COLO829 (cell line): ENCODE data around the gene ZNF600.
"Not testable (repeated sequence)": the region's sequence is repeated elsewhere in the genome, so short reads cannot be mapped to it uniquely, and the experiment has no call there.

Experiments
- DNase-seq: peaks from one replicate; pipeline ENCODE4 v3.0.0; 2012; ENCODE audit warnings: low spot score

ZNF600 gene

DNA sequence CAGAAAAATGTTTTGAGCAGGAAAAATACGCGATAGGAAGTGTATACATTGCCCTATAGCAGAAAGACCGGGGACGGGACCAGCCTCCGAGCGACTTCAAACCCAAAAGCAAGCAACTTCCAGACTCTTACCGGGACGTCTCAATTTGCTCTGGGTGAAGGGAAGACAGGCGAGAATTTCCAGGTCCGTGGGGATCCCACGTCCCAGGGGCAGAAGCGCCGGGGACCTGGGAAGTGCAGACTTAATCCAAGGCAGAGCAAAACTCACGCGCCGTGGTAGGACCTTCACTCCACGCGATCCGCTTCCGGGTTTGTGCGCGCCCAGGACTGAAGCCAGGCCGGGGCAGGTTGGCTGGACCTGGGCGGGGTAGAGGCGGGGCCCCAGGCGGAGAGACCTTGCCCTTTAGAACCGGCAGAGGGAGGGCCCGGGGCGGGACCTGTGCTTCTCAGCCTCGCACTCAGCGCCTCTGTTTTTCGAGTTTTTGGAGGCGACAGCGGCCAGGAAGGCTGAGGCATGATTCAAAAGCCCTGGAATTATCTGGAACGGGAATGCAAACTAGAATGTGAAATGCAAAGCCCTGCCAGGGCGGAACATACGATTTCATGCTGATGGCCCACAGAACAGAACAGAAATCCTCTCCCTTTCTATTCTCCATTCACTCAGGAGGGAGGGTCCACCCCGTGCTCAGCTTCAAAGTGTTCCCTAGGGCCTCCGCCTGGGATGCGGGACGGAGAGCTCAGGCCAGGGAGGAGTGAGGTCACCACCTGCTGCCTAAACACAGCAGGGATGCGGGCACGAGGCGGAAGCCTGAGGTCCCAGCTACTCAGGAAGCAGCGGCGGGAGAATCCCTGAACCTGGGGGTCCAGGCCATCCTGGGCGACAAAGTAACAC is at the start of gene ZNF600:
ZNF600 (minus strand) TSS at position 328 of the 891 bp plus-strand sequence. CDS start 7,903 bp downstream, outside the sequence.
- DNase-seq = peak; percentile 1

- not testable (repeated sequence) for DNase-seq
These were observed 47.7 kb upstream of the ZNF600 start for GRCh38 chr19:52834289-52834688.

DNA sequence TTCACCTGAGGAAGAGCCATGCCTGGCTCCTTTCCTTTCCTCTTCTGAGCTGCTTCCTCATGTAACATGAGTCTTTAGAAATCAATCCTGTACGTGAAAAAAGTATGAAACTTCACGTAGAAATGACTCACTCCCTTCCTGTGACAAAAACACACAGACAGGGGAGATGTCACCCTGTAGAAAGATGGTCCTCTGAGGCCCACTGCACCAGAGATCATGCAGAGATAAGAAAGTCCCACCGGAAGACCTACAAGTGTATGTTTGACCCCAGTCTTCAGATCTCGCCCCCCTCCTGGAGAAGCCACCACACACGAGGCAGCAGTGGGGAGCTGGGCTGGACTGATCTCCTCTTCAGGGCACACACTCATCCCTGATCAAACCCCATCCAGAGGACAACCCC is 47.0 kb upstream of the ZNF600 start:
- DNase-seq = not testable (repeated sequence)

GRCh38 chr19:52829866-52830265 is 43.3 kb upstream of the ZNF600 start:
- DNase-seq = not testable (repeated sequence)

DNA sequence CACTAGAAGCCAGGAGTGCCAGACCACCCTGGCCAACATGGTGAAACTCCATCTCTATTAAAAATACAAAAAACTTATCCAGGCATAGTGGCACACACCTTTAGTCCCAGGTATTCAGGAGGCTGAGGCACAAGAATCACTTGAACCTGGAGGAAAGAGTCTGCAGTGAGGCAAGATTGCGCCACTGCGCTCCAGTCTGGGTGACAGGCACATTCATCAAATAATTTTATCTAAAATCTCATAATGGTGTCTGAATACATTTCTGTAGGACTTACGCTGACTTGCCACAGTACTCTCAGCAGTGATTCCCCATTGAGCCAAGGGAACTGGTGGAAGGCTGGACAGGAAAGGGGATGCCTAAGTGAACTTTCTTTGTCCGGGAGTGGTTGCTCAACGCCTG is 39.2 kb upstream of the ZNF600 start:
- no peak for DNase-seq

DNA sequence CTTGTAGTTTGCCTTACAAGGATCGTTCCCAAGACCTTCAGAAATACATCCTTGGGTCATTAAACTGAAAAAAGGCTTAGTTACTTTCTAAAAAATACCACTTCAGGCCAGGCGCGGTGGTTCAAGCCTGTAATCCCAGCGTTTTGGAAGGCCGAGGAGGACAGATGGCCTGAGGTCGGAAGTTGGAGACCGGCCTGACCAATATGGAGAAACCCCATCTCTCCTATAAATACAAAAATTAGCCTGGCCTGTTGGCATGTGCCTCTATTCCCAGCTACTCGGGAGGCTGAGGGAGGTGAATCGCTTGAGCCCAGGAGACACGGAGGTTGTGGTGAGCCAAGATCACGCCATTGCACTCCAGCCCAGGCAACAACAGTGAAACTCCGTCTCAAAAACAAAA is 37.1 kb upstream of the ZNF600 start:
- DNase-seq = no peak

GRCh38 chr19:52821204-52821960 is 34.8 kb upstream of the ZNF600 start, which contains the start of gene ZNF28:
Gene ZNF28 (minus strand): TSS chr19:52821633. CDS start chr19:52817958, 3,675 bp downstream.
- not testable (repeated sequence) for DNase-seq

DNA sequence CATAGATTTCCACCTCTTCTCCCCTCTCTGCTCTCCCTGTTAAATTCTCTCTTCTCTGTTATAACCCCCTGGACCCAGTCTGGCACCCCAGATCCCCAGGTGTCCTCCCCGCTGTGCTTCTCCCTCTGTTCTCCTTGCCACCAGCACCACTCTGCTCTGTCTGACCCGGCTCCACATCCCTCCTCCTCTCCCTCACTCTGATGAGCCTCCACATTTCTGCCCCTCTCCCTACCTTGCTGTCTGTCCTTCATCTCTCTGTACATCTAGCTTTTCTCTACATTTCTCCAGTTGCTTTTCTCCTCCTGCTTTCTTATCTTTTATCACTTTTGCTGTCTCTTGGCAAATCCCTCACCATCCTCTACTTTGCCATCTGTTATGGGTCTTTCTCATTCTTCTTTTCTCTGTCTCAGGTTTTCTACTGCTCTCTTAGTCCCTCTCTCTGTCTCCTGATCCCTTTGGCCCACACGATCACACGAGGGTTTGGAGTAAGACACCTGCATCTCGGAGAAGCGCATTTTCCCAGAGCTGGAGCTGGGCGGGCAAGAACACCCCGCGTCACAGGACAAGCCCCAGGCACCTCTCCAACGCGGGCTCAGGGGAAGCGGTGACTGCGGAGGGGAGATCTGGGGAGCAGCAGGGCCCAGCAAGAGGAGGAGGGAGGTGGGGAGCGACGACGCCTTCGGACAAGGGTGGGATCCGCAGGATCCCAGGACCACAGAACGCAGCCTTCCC is 34.0 kb upstream of the ZNF600 start:
- not testable (repeated sequence) for DNase-seq

- no peak for DNase-seq
These were observed 23.2 kb upstream of the ZNF600 start for GRCh38 chr19:52809801-52810200.

GRCh38 chr19:52799950-52800640 is 13.5 kb upstream of the ZNF600 start:
- not testable (repeated sequence) for DNase-seq

GRCh38 chr19:52789440-52789839 is 2.8 kb upstream of the ZNF600 start:
- DNase-seq = no peak

- no peak for DNase-seq
These were observed 520 bp downstream of the ZNF600 start for GRCh38 chr19:52786078-52786463.

- DNase-seq = no peak
These were observed 1.1 kb downstream of the ZNF600 start for GRCh38 chr19:52785506-52785905.

DNA sequence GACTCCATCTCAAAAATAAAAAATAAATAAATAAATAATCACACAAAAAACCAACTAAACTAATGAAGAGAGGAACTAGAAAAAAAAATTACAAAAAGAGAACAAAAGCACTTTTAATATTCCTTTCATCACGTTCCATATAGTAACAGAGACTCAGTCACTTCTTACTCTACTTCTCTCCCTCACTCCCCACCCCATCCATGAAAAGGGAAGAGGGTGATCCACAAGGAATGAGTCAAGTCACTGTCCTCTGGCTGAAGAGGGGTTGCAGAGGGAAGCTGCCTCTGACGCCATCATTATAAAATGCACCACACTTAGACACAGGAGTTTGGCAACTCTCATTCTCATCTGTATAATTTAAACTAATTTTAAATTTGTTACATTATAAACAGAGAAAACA is 3.7 kb downstream of the ZNF600 start:
- DNase-seq = not testable (repeated sequence)

- no peak for DNase-seq
These were observed 7.8 kb downstream of the ZNF600 start for GRCh38 chr19:52778811-52779210.

- DNase-seq = not testable (repeated sequence)
These were observed 30.1 kb downstream of the ZNF600 start for GRCh38 chr19:52756447-52756846.

DNA sequence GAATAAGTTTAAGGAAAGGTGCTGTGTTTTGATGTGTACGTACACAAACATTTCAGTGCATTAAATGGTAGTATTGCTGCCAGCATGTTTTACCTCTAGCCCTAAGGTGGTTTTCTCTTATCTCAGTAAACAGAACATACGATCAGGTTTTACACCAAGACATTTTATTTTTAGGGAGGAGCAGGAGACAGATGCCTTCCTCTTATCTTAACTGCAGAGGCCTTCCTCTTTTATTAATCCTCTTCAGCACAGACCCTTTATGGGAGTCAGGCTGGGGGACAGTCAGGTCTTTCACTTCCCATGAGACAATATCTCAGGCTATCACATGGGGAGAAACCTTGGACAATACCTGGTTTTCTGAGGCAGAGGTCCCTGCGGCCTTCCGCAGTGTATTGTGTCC is 36.8 kb downstream of the ZNF600 start:
- no peak for DNase-seq

GRCh38 chr19:52748336-52748950 is 38.1 kb downstream of the ZNF600 start:
- peak; percentile 11 for DNase-seq

GRCh38 chr19:52745919-52746318 is 40.7 kb downstream of the ZNF600 start:
- DNase-seq = not testable (repeated sequence)

- no peak for DNase-seq
These were observed 43.5 kb downstream of the ZNF600 start for GRCh38 chr19:52743091-52743490.

GRCh38 chr19:52742516-52742915 is 44.1 kb downstream of the ZNF600 start:
- DNase-seq = no peak
